Measurements from ENCODE around the gene MESP2.

The MESP2 gene

GRCh38 chr15:89820666-89821611 is 44.8 kb downstream of the MESP2 start:
- no peak for DNase-seq

- DNase-seq: no peak
Observed at GRCh38 chr15:89822026-89822425, 45.9 kb downstream of the MESP2 start.

GRCh38 chr15:89822611-89822950 is 46.4 kb downstream of the MESP2 start:
- DNase-seq: no peak

GRCh38 chr15:89822951-89823711 is 47.0 kb downstream of the MESP2 start:
- no peak for DNase-seq

GRCh38 chr15:89823836-89824606 is 47.9 kb downstream of the MESP2 start:
- no peak for DNase-seq

- no peak for DNase-seq
Observed at GRCh38 chr15:89824607-89824867, 48.4 kb downstream of the MESP2 start.

- no peak for DNase-seq
Observed at GRCh38 chr15:89825271-89825940, 49.3 kb downstream of the MESP2 start.

GRCh38 chr15:89826671-89827655 is 50.8 kb downstream of the MESP2 start:
- DNase-seq: no peak

- no peak for DNase-seq
Observed at GRCh38 chr15:89827829-89828228, 51.7 kb downstream of the MESP2 start.

Measured in NCI-H345 (cell line).